ENCODE results near the gene SAFB.

Gene SAFB

GRCh38 chr19:5691822-5692722, 69.2 kb downstream of the SAFB start:
- TF ChIP-seq CTCF (IDR thresholded peaks at IDR 0.05; ENCODE audit: borderline replicate concordance, control extremely low read depth, extremely low read depth, insufficient read depth, missing control alignments) = no peak

GRCh38 chr19:5692723-5693194, 69.9 kb downstream of the SAFB start:
- no peak for DNase-seq (ENCODE audit: low spot score)
- TF ChIP-seq CTCF (IDR thresholded peaks at IDR 0.05; ENCODE audit: borderline replicate concordance, control extremely low read depth, extremely low read depth, insufficient read depth, missing control alignments) = no peak
- in situ Hi-C loops (cut with MboI; ENCODE audit: low sequenced_read_pairs, unreplicated experiment) = no loop called here

More at GRCh38 chr19:5691822-5692722, 69.2 kb downstream of the SAFB start:
- in situ Hi-C loops (cut with MboI; ENCODE audit: low sequenced_read_pairs, unreplicated experiment) = no loop called here
- no peak for DNase-seq (ENCODE audit: low spot score)

- no peak for TF ChIP-seq CTCF (IDR thresholded peaks at IDR 0.05; ENCODE audit: borderline replicate concordance, control extremely low read depth, extremely low read depth, insufficient read depth, missing control alignments)
- in situ Hi-C loops (cut with MboI; ENCODE audit: low sequenced_read_pairs, unreplicated experiment) = no loop called here
- no peak for DNase-seq (ENCODE audit: low spot score)
Measured at GRCh38 chr19:5693195-5694166, 70.6 kb downstream of the SAFB start.

DNA sequence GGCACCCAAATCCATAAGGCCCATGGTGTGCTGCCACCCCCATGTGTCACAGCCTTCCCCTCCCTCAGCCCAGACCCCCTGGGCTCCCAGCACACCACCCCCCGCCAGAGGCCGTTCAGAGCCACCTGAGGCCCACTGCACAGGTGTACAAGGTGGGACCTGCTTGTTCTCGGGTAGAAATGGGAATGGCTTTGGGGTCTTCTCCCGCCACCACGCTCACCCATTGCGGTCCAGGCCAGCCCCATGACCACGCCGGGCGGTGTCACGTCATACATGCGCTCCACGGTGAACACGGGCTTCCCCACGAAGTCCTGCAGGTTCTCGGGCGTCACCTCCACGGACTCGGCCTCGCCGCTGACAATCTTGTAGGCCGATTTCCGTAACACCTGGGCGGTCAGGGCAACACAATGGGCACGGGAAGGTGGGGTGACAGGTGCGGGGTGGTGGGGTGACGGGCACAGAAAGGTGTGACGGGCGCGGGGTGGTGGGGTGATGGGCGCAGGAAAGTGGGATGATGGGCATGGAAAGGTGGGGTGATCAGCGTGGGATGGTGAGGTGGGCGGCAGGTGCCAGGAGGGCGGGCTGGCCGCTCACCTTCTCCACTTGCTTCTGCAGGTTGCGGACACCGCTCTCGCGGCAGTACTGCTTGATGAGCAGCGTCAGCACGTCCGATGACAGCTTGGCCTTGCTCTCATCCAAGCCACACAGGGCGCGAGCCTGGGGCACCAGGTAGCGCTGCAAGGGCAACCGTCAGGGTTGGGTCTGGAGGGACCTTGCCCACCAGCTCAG, 71.5 kb downstream of the SAFB start:
- in situ Hi-C loops (cut with MboI; ENCODE audit: low sequenced_read_pairs, unreplicated experiment) = no loop called here
- no peak for DNase-seq (ENCODE audit: low spot score)
- no peak for TF ChIP-seq CTCF (IDR thresholded peaks at IDR 0.05; ENCODE audit: borderline replicate concordance, control extremely low read depth, extremely low read depth, insufficient read depth, missing control alignments)

DNA sequence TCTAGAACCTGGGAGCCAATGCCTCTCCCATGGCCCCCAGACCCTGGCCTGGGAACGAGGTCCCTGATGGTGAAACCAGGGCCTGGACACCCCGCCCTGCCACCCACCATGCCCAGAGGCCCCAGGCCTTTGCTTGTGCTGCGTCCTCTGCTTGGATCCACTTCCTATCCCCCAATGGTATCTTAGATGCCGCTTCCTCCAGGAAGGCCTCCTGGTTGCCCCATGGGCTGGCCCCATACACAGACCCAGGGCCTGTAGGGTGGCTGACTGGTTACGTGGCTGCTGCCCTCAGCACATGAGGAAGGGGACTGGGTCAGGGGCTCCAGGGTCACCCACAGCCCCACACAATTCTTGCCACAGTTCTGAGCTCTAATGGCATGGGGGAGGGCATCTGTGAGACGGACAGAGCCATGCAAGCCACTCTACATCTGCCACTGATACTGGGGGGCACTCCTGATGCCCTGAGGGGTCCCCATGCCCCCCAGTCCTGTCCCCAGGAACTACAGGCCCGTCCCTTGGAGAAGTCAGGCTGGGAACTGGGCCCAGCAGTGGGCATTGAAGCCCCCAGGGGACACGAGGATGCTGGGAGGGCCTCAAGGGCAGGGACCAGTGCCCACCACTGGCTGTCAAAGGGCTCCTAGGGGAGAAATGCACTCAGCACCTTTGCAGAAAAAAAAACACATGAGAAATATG, 72.2 kb downstream of the SAFB start:
- no peak for TF ChIP-seq CTCF (IDR thresholded peaks at IDR 0.05; ENCODE audit: borderline replicate concordance, control extremely low read depth, extremely low read depth, insufficient read depth, missing control alignments)
- DNase-seq (ENCODE audit: low spot score) = no peak
- in situ Hi-C loops (cut with MboI; ENCODE audit: low sequenced_read_pairs, unreplicated experiment) = no loop called here
